Measurements from ENCODE around the gene PTPRJ.
"Not testable (repeated sequence)": the region's sequence is repeated elsewhere in the genome, so short reads cannot be mapped to it uniquely, and the experiment has no call there.

PTPRJ gene

GRCh38 chr11:48170241-48171233 lies 190.2 kb downstream of the PTPRJ start:
- no peak for TF ChIP-seq CTCF (conservative IDR thresholded peaks at IDR 0.05; ENCODE audit: low read depth, low read length)
- no peak overlapping the region for H3K4me3 ChIP-seq (ENCODE audit: low read depth, low read length)
- peak; percentile 61 for DNase-seq (ENCODE audit: low read depth)

DNA sequence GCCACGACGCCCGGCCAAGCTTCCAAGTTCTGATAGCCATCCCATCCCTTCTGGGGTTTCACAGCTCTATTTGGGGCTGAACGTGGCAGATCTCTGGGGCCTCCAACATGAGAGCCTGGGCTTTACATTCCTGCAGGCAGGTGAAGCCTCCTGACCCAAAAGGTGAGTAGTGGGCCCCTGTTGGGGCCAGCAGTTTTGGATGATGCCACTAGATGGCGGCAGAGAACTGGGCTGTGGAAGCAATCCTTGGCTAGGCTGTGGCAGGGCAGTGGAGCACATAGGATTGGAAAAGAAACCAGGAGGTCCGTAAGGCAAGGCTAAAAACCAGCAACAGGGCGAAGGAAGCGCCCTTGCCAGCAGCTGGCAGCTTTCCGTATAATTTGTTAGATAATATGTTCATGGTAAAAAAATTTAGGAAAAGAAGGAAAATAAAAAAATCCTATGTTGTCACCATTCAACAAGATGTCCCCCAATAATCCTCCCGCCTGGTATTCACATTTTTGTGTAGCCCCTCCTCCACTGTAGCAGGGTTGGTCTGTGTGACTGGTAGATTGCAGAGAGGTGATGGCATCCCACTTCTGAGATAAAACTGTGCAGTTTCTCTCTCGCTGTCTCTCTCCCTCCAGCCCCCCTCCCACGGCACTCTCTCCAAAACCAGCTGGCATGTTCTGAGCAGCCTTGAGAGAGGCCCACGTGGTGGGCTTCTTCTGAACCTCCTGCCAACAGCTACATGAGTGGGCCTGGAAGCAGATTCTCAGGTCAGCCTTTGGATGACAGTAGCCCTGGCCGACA lies 192.7 kb downstream of the PTPRJ start:
- H3K4me3 ChIP-seq (ENCODE audit: low read depth, low read length), result no peak overlapping the region
- DNase-seq (ENCODE audit: low read depth), result peak; percentile 79
- peak; percentile 98 for TF ChIP-seq CTCF (conservative IDR thresholded peaks at IDR 0.05; ENCODE audit: low read depth, low read length)

DNA sequence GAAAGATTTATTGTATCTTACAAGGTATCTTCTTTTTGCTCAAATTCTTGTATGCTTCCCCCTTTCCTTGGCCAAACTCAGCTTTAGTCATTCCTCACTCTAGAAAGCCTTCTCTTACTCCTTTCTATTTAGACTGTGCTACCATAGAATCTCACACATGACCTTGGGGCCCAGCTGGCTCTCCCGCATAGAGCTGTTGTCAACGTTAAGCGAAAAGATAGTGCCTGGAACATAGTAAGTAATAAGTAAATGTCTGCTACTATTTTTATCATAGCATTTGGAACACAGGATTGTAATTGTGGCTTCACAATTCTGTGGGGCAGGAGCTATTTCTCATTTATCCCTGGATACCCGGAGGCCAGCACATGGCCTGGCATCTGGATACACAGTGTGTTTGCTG lies 197.3 kb downstream of the PTPRJ start:
- no peak overlapping the region for H3K4me3 ChIP-seq (ENCODE audit: low read depth, low read length)
- TF ChIP-seq CTCF (conservative IDR thresholded peaks at IDR 0.05; ENCODE audit: low read depth, low read length), result no peak
- DNase-seq (ENCODE audit: low read depth), result no peak

DNA sequence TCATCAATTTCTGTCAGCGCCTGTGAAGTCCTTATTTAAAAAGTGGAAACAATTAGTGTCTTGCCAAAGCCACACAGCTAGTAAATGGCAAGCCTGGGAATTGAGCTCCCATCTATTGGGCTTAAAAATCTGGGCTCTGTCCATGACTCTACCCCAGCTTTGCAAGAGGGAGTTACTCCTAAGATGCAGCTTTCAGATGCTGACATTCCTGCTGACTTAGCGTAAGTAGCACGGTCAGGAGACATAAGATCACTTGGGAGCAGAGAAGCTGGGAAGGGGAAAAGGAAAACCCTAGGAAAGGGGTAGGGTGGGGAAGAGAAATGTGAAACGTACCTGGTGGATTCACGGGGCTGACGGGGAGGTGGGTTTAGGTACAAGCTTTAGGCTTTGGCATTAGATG lies 200.3 kb downstream of the PTPRJ start:
- no peak overlapping the region for H3K4me3 ChIP-seq (ENCODE audit: low read depth, low read length)
- no peak for DNase-seq (ENCODE audit: low read depth)
- TF ChIP-seq CTCF (conservative IDR thresholded peaks at IDR 0.05; ENCODE audit: low read depth, low read length), result no peak

GRCh38 chr11:48182860-48183526 lies 202.6 kb downstream of the PTPRJ start:
- DNase-seq (ENCODE audit: low read depth), result no peak
- no peak overlapping the region for H3K4me3 ChIP-seq (ENCODE audit: low read depth, low read length)
- TF ChIP-seq CTCF (conservative IDR thresholded peaks at IDR 0.05; ENCODE audit: low read depth, low read length), result no peak

DNA sequence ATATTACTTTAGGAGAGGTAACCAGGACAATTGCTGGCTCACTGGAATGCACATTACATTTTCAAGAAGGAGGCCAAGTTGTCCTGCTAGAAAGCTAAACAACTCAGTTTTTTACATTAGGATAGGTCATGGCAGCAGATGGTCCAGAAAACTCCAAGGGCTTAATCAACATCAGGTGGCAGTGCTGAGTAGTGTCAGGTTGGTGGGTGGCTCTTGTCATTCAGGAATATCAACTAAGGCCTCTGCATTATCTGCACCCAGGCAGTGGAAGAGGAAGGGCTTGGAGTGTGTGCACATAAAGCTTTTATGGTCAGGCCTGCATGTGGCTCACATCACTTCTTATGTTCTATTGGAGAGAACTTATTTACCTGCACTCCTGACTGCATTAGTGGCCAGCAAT lies 204.1 kb downstream of the PTPRJ start:
- no peak for DNase-seq (ENCODE audit: low read depth)
- H3K4me3 ChIP-seq (ENCODE audit: low read depth, low read length), result no peak overlapping the region
- TF ChIP-seq CTCF (conservative IDR thresholded peaks at IDR 0.05; ENCODE audit: low read depth, low read length), result no peak

DNA sequence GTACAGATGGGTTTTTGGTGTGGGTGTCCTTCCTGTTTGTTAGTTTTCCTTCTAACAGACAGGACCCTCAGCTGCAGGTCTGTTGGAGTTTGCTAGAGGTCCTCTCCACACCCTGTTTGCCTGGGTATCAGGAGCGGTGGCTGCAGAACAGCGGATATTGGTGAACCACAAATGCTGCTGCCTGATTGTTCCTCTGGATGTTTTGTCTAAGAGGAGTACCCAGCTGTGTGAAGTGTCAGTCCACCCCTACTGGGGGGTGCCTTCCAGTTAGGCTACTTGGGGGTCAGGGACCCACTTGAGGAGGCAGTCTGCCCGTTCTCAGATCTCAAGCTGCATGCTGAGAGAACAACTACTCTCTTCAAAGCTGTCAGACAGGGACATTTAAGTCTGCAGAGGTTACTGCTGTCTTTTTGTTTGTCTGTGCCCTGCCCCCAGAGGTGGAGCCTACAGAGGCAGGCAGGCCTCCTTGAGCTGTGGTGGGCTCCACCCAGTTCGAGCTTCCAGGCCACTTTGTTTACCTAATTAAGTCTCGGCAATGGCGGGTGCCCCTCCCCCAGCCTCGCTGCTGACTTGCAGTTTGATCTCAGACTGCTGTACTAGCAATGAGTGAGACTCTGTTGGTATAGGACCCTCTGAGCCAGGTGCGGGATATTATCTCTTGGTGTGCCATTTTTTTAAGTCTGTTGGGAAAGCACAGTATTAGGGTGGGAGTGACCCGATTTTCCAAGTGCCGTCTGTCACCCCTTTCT lies 210.7 kb downstream of the PTPRJ start:
- H3K4me3 ChIP-seq (ENCODE audit: low read depth, low read length); DNase-seq (ENCODE audit: low read depth): not testable (repeated sequence)
